CD4-positive, alpha-beta T cell treated with Interleukin-4 for 4 hours (primary cell): ENCODE measurements around the gene MRPS31.
"Not testable (repeated sequence)": the region's sequence is repeated elsewhere in the genome, so short reads cannot be mapped to it uniquely, and the experiment has no call there.

Experiments
- DNase-seq: peaks from one replicate; pipeline ENCODE4 v3.0.0-alpha.2; 2020

Gene MRPS31

GRCh38 chr13:40758811-40759210 is 12.2 kb downstream of the MRPS31 start:
- DNase-seq = no peak

DNA sequence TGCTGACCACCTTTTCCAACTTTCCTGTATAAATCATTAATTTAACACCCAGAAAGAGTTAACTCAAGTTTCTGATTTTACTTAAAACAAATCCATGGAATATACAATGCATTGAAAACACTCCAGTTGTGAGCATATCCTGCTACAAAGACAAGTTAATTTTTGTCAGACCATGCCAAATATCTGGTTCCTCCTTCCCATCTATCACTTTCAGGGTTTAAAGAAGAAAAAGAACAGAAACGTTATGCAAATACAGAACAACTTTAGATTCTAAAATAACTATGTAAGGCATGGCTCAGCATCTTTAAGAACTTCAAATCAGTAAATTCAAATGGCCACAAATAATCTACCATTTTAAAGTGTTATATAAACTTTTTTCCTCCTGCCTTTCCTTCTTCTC is 14.9 kb downstream of the MRPS31 start:
- no peak for DNase-seq

DNA sequence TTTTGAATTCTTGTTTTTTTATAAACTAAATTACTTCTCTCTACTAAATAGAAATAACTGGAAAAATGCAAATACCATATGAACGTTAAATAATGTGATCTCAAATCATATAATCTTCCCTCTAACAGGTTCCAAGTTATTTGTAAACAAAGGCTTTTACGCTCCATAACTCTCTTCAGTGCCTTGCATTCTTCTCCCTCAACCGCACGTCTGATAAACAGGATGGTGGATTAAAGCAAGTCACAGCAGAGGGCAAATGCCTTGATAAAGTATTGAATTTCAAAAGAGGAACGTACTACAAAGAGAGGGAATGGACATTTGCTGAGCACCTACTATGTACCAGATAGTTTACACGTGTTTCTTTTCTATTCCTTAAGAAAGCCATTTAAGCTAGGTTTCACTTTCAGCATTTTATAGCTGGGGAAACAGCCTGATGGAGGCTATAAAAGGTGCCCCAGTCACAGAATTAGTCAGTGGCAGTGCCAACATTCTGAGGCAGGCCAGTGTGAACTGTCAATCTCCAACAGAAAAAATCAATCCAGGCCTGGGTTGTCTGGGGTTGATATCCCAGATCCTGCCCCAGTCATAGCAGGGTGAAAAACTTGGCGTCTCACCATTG is 15.8 kb downstream of the MRPS31 start:
- no peak for DNase-seq

DNA sequence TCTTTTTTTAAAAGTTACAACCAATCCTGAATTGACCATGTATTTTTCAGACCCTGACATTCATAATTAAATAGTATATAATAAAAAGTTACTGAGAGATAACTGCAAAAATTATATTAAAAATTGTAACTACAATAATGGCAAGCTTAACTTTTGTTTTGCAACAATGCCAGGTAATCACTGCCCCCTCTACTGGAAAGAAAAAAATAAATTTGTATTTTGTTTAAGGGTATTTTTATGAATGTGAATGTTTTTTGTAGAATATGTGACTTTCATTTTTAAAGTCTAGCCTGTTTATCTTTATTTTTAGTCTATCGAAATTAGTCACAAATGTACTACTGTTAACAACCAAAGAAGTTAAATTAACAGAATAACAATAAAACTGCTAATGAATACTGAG is 21.7 kb downstream of the MRPS31 start:
- no peak for DNase-seq

DNA sequence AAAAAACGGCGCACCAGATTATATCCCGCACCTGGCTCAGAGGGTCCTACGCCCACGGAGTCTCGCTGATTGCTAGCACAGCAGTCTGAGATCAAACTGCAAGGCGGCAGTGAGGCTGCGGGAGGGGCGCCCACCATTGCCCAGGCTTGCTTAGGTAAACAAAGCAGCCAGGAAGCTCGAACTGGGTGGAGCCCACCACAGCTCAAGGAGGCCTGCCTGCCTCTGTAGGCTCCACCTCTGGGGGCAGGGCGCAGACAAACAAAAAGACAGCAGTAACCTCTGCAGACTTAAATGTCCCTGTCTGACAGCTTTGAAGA is 35.8 kb downstream of the MRPS31 start:
- not testable (repeated sequence) for DNase-seq

DNA sequence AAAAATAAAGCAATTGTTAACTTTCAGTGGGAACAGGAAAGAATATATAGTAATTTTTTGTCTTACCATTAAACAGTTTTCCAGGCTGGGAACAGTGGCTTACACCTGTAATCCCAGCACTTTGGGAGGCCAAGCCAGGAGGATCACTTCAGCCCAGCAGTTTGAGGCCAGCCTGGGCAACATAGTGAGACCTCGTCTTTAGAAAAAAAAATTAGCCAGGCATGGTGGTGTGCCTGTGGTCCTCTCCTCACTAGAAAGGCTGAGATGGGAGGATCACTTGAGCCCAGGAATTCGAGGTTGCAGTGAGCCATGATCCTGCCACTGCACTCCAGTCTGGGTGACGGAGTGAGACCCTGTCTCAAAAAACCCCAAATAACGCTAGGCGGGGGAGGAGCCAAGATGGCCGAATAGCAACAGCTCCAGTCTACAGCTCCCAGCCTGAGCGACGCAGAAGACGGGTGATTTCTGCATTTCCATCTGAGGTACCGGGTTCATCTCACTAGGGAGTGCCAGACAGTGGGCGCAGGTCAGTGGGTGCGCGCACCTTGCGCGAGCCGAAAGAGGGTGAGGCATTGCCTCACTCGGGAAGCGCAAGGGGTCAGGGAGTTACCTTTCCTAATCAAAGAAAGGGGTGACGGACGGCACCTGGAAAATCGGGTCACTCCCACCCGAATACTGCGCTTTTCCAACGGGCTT is 36.3 kb downstream of the MRPS31 start:
- DNase-seq = not testable (repeated sequence)

DNA sequence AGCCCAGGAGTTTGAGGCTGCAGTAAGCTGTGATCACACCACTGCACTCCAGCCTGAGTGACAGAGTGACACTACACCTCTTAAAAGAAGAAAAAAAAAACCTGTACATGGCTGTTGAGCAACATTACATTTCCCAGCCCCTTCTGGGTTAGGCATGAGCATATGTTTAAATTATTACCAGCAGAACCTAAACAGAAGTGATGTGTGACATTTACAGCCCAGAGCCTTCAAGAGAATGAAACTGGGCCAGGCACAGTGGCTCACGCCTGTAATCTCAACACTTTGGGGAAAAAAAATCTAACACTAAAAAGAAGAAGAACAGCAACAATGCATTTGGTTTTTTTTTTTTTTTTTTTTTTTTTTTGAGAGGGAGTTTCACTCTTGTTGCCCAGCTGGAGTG is 38.3 kb downstream of the MRPS31 start:
- DNase-seq = no peak

GRCh38 chr13:40728595-40728994 is 42.4 kb downstream of the MRPS31 start:
- no peak for DNase-seq

DNA sequence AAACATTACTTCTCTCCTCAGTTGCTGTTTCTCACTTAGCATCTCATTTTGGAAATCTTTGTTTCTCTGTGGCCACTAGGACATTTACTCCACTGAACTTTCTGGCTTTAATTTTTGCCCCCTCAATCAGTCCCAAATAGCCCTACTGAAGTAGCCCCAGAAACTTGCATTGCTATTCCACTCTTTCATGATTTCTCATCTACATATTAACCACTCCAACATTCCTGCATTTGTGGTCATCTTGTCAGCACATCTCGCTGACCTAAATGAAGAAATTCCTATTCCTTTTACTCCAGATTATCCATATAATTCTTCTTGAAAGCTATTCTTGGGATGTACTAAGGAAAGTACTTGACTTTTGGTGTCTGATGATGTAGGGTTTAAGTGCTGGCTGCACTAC is 56.6 kb downstream of the MRPS31 start:
- DNase-seq = not testable (repeated sequence)

DNA sequence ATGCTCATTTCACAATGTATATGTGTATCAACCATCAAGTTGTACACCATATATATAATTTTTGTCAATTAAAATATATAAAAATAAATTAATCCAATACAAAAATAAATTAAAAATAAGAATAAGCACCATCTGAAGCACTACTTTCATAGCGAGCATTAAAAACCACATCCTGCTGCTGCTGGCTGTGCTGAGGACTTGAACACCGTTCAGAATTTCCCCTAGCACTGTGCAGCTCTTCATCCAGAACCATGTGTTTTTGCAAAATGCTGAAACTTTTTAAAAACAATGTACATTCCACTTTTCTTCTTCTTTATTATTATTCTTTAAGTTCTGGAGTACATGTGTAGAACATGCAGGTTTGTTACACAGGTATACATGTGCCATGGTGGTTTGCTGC is 64.6 kb downstream of the MRPS31 start:
- DNase-seq = no peak

DNA sequence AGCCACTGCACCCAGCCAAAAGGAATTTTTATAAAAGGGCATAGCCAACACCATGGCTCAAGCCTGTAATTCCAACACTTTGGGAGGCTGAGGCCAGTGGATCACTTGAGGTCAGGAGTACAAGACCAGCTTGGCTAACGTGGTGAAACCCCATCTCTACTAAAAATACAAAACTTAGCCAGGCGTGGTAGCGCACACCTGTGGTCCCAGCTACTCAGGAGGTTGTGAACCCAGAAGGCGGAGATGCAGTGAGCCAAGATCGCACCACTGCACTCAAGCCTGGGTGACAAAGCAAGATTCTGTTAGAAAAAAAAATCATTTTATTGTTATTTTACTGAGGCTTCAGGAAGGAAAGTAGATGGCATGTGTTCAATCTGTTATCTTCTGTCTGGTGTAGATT is 73.3 kb downstream of the MRPS31 start:
- no peak for DNase-seq

- no peak for DNase-seq
Measured at GRCh38 chr13:40694426-40694825, 76.6 kb downstream of the MRPS31 start.

DNA sequence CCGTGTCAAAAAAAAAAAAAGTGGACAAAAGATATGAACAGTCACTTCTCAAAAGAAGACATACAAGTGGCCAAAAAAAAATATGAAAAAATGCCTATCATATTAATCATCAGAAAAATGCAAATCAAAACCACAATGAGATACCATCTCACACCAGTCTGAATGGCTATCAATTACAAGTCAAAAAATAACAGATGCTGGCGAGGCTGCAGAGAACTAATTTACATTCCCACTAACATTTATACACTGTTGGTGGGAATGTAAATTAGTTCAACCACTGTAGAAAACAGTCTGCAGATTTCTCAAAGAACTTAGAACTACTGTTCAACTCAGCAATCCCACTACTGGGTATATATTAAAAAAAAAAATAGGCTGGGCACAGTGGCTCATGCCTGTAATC is 78.0 kb downstream of the MRPS31 start:
- DNase-seq = no peak

- DNase-seq = no peak
Measured at GRCh38 chr13:40688781-40689180, 82.2 kb downstream of the MRPS31 start.

GRCh38 chr13:40682449-40683240 is 88.3 kb downstream of the MRPS31 start:
- peak; percentile 53 for DNase-seq

DNA sequence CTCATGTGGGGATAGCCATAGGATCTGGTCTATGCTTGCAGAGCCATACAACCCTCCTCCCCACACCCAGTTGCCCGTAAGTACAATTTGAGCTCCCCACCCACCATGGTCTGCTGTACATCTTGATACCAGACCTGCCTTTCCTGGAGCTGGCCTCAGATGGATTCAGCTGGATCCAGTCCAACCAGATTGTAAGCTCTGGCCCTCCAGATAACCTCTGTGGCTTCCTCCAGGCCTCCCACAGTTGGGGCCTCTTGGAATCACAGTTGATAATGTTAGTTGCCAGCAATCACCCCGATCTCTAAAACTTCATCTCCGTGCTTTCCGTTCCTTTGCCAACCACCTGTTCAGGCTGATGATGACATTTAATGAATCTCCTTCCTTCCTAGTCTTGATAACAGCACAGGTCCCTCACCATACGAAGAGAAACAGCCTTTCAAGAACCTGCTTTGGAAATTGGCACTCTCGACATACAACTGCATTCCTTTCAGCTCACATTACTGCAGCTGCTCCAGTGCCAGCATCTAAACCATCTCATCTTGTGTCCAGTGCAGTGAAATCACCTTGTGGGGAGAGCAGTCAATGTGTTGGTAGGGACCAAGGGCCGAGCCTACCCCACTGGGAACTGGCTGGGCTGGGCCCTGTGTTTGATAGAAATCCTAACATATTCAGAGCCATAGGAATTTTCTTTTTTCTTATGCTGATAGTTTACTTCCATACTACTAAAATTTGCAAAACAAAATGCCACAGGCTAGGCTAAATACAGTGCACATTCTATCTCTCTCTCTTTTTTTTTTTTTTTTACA is 89.4 kb downstream of the MRPS31 start:
- DNase-seq = no peak

DNA sequence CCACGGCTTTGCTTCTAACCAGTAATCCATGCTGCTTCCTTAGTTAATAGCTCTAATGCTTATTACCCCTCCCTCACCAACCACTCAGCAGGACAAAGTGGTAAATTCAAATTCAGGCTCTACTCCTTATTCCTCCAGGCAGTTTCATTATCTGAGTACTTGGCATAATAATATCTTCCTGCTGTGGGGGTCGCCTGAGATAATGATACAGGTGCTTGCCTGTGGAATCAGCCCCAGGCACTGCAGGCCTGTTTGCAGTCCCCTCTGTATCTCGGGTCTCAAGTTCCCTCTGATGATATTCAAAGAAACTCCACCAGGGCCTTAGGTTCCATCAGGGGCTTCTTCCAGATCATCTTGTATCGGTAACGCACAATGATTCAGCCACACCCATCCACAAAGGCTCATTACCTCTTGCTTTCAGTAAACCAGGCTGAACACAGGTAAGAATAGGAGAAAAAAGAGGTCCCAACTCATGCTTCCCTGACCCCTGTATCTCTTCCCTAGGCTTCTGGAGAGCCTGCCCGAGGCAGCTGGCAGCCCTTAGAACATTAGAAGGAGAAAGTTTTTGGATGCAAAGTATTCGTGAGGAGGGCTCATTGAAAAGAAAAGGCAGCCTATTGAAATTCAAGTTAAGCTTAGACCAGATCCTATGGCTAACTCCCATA is 90.2 kb downstream of the MRPS31 start:
- DNase-seq = no peak

DNA sequence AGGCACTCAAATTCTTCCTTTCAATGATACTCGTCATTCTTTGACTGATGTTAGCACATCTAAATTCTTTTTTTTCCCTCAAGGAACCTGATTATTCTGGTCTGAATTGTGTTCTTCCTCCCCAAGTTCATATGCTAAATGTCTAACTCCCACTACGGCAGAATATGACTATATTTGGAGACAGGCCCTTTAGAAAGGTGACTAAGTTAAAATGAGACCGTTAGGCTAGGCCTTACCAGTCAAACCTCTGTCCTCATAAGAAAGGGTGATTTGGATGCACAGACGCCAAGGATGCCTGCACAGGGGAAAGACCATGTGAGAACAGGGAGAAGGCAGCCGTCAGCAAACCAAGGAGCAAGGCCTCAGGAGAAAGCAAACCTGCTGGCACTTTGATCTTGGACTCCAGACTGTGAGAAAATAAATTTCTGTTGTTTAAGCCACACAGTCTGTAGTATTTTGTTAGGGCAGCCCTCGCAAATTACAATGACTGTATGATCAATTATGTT is 91.5 kb downstream of the MRPS31 start:
- DNase-seq = no peak
